Fibroblast of upper back skin (primary cell): ENCODE data around the gene SMCO2.
"Not testable (repeated sequence)": the region's sequence is repeated elsewhere in the genome, so short reads cannot be mapped to it uniquely, and the experiment has no call there.

Experiments used
- DNase-seq: peaks from one replicate; pipeline ENCODE4 v3.0.0-alpha.2; 2013

Gene SMCO2

GRCh38 chr12:27530157-27530922 lies 83.8 kb downstream of the SMCO2 start:
- DNase-seq = no peak

- DNase-seq = no peak
Observed at GRCh38 chr12:27531896-27532295, 85.4 kb downstream of the SMCO2 start.

GRCh38 chr12:27534060-27534764 lies 87.7 kb downstream of the SMCO2 start:
- no peak for DNase-seq

GRCh38 chr12:27534765-27535161 lies 88.2 kb downstream of the SMCO2 start:
- no peak for DNase-seq

- no peak for DNase-seq
Observed at GRCh38 chr12:27535318-27535717, 88.8 kb downstream of the SMCO2 start.

GRCh38 chr12:27537855-27538675 lies 91.5 kb downstream of the SMCO2 start:
- no peak for DNase-seq

GRCh38 chr12:27539191-27539631 lies 92.7 kb downstream of the SMCO2 start:
- DNase-seq = no peak

GRCh38 chr12:27541031-27541719 lies 94.6 kb downstream of the SMCO2 start:
- DNase-seq = no peak

GRCh38 chr12:27542628-27543027 lies 96.1 kb downstream of the SMCO2 start:
- DNase-seq = peak; percentile 95

GRCh38 chr12:27544858-27545257 lies 98.3 kb downstream of the SMCO2 start:
- not testable (repeated sequence) for DNase-seq

GRCh38 chr12:27545665-27546064 lies 99.1 kb downstream of the SMCO2 start:
- DNase-seq = no peak

- DNase-seq = no peak
Observed at GRCh38 chr12:27547592-27547991, 101.1 kb downstream of the SMCO2 start.

GRCh38 chr12:27548301-27549199 lies 102.0 kb downstream of the SMCO2 start:
- DNase-seq = no peak

- DNase-seq = peak; percentile 84
Observed at GRCh38 chr12:27549236-27549800, 102.8 kb downstream of the SMCO2 start.

- DNase-seq = peak; percentile 90
Observed at GRCh38 chr12:27549801-27550652, 103.5 kb downstream of the SMCO2 start.

- DNase-seq = no peak
Observed at GRCh38 chr12:27550653-27550975, 104.1 kb downstream of the SMCO2 start.

- DNase-seq = no peak
Observed at GRCh38 chr12:27551172-27551840, 104.8 kb downstream of the SMCO2 start.
